Measurements from ENCODE around the gene ARMH2. TPM values are rescaled to one million over a fixed set of nuclear protein-coding genes. Genes with fewer than 3 reads are reported as not detected.

Gene ARMH2
- total RNA-seq, 1 donor from 2014 or later: not detected

- DNase-seq (ENCODE audit: low spot score, unreplicated experiment): no peak
- Mint-ChIP-seq H3K4me1 (ENCODE audit: low read depth) (no peaks in the 10 kb centered on the region), H3K27me3 (no peaks in the 10 kb centered on the region), H3K9me3 (ENCODE audit: low read depth) (peaks cover 3% of the 10 kb centered on the region), H3K27ac (no peak overlapping the region), H3K36me3 (ENCODE audit: insufficient read depth) (no peaks in the 10 kb centered on the region), H3K4me3 (ENCODE audit: low read depth) (no peak overlapping the region)
- no peak for TF ChIP-seq CTCF (IDR thresholded peaks at IDR 0.05; ENCODE audit: unreplicated experiment)
Measured at GRCh38 chr6:24833711-24834386, 35.1 kb upstream of the ARMH2 start.

- Mint-ChIP-seq H3K9me3 (ENCODE audit: low read depth) (peaks cover 3% of the 10 kb centered on the region), H3K36me3 (ENCODE audit: insufficient read depth) (no peaks in the 10 kb centered on the region), H3K4me3 (ENCODE audit: low read depth) (no peak overlapping the region), H3K27me3 (no peaks in the 10 kb centered on the region), H3K4me1 (ENCODE audit: low read depth) (no peaks in the 10 kb centered on the region), H3K27ac (no peak overlapping the region)
- DNase-seq (ENCODE audit: low spot score, unreplicated experiment): no peak
- TF ChIP-seq CTCF (IDR thresholded peaks at IDR 0.05; ENCODE audit: unreplicated experiment): no peak
Measured at GRCh38 chr6:24832794-24833193, 34.1 kb upstream of the ARMH2 start.

GRCh38 chr6:24831771-24832716 lies 33.3 kb upstream of the ARMH2 start:
- no peak for TF ChIP-seq CTCF (IDR thresholded peaks at IDR 0.05; ENCODE audit: unreplicated experiment)
- Mint-ChIP-seq H3K4me3 (ENCODE audit: low read depth) (no peak overlapping the region), H3K9me3 (ENCODE audit: low read depth) (peaks cover 3% of the 10 kb centered on the region), H3K27me3 (no peaks in the 10 kb centered on the region), H3K36me3 (ENCODE audit: insufficient read depth) (no peaks in the 10 kb centered on the region), H3K4me1 (ENCODE audit: low read depth) (no peaks in the 10 kb centered on the region), H3K27ac (no peak overlapping the region)
- DNase-seq (ENCODE audit: low spot score, unreplicated experiment): no peak

- Mint-ChIP-seq H3K36me3 (ENCODE audit: insufficient read depth) (no peaks in the 10 kb centered on the region), H3K27me3 (no peaks in the 10 kb centered on the region), H3K4me3 (ENCODE audit: low read depth) (no peak overlapping the region), H3K27ac (no peak overlapping the region), H3K4me1 (ENCODE audit: low read depth) (no peaks in the 10 kb centered on the region), H3K9me3 (ENCODE audit: low read depth) (peaks cover 3% of the 10 kb centered on the region)
- TF ChIP-seq CTCF (IDR thresholded peaks at IDR 0.05; ENCODE audit: unreplicated experiment): no peak
- DNase-seq (ENCODE audit: low spot score, unreplicated experiment): no peak
Measured at GRCh38 chr6:24829657-24830056, 30.9 kb upstream of the ARMH2 start.

- TF ChIP-seq CTCF (IDR thresholded peaks at IDR 0.05; ENCODE audit: unreplicated experiment): no peak
- no peaks in the 10 kb centered on the region for H3K27me3 Mint-ChIP-seq
- no peaks in the 10 kb centered on the region for H3K36me3 Mint-ChIP-seq (ENCODE audit: insufficient read depth)
- no peak overlapping the region for H3K27ac Mint-ChIP-seq
- H3K4me3 Mint-ChIP-seq (ENCODE audit: low read depth): no peak overlapping the region
- no peak for DNase-seq (ENCODE audit: low spot score, unreplicated experiment)
- peaks cover 5% of the 10 kb centered on the region for H3K4me1 Mint-ChIP-seq (ENCODE audit: low read depth)
- H3K9me3 Mint-ChIP-seq (ENCODE audit: low read depth): no peaks in the 10 kb centered on the region
Measured at GRCh38 chr6:24827970-24828369, 29.3 kb upstream of the ARMH2 start.

Data from progenitor cell of endocrine pancreas (in vitro differentiated cells).